T-helper 1 cell (primary cell): ENCODE measurements around the gene LRFN4.
A peak's percentile ranks its signal among the peaks of the same experiment; 100 is the strongest.

Source experiments
- DNase-seq, 5 donors: peaks; one replicate each; pipeline ENCODE4 v3.0.0-alpha.2; 2012 to 2020

LRFN4 gene

DNA sequence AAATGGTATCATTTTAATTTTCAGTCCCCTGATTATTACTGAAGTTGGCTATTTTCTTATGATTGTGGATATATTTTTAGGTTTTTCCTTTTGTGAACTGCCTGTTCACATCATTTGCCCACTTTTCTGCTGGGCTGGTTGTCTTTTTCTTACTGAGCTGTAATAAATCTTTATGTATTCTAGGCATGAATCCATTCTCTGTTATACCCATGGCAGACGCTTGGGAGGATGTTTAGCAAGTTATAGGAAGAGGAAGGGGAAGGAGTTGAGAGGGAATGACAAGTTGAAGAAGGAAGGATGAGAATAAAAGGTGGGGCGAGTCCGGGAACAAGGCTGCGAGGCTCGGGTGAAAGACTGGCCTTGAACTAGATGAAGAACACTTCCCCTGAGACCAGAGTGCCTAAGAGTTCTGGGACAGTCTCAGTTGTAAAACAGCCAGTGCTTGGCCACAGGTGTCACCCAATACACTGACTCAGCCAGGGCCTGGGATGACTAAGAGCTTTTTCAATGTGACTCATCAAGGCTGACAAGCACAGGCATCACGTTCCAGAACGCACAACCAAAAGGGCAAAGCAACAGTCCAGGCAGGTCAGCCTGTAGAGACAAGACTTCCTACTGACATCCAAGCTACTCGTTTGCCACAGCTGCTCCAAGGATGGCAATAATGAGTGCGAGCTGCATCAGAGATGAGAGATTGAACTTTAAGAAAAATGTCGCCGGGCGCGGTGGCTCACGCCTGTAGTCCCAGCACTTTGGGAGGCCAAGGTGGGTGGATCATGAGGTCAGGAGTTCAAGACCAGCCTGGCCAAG, 35.2 kb downstream of the LRFN4 start:
- DNase-seq = peak in 1 of 5 donors; percentile 82

DNA sequence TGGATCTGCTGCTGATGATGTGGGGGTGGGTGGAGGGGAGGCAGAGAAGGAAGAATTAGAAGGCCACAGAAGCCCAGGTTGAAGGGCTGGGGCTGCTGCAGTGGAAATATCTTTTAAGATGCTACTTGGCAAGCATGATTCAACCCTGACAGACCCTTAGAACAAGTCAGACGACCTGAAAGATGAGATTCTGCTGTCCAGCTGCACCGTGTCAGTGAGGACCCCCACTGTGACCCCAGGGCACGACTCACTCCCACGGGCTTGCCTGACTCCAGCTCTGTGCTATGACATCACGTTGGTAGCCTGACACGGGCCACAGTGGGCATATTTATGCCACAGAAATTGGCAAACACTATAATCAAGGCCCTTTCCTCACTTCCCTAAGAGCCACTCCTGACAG, 36.0 kb downstream of the LRFN4 start:
- no peak for DNase-seq

DNA sequence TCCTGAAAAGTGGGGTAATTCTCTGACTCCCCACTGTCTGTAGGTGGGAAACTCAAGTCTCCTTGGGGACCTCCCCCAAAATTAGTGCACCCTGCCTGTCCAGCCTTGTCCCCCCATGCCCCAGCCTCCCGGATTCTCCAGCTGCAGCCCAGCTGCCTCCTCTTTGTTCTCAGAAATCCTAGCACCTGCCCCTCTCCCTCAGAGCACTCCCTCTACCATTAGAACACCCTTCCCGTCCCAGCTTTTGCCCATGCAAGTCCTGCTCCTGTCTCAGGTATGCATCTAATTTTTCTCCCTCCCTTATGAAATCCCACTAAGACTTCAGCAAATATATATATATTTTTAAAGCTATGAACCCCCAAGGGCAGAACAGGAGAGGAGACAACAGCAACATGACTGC, 37.3 kb downstream of the LRFN4 start:
- no peak for DNase-seq

- no peak for DNase-seq
These were observed 45.1 kb downstream of the LRFN4 start for GRCh38 chr11:66901964-66902390.

- no peak for DNase-seq
These were observed 45.8 kb downstream of the LRFN4 start for GRCh38 chr11:66902486-66903177.

DNA sequence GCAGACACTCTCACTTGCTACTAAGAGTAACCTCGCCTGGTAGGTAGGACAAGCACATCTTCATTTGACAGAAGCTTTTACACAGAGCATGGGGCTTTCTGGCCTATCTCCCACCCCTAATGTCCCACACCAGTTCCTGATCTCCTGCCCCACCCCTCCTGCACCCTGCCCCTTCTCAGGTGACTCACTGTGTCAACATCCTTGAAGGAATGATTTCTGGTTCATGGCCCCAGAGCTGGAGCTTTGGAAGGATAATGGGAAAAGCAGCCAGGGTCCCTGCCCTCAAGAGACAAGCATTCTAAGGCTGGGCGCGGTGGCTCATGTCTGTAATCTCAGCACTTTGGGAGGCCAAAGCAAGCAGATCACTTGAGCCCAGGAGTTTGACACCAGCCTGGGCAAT, 47.2 kb downstream of the LRFN4 start:
- DNase-seq = no peak

DNA sequence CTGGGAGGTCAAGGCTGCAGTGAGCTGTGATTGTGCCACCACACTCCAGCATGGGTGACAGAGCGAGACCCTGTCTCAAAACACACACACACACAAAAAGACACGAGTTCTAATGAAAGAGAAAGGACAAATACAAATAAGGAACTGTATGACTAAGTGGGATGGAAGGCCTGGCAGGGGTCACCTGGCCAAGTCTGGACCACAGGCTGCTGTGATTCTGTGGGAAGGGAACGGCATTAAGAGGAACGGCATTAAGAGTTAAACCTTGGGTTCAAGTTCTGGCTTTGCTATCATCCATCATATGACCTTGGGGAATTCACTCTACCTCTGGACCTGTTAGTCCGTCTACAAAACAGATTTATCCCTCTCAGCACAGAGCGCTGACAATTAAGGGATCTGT, 47.7 kb downstream of the LRFN4 start:
- DNase-seq = no peak

DNA sequence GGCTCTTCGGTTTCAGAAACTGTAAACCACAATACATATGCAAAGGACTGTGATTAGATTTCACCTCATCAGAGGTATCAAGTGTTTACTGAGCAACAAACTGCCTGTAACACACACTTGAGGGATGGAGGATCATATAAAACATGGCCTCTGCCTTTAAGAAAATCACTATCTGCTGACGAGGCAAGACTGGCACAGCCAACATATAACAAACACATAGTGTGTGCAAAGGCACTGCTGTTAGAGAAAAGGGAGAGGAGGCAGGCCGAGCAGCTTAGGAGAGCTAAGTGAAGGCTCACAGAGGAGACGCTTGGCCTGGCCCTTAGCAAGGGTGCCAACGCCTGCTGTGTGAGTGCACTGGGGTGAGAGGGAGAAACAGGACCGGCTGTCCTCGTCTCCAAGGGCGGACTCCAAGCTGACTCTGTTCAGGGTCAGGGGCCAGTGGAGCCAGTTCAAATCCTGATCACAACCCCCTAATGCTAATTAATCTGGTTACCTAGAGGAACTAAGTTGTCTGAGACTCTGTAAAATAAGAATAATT, 48.2 kb downstream of the LRFN4 start:
- DNase-seq = no peak

DNA sequence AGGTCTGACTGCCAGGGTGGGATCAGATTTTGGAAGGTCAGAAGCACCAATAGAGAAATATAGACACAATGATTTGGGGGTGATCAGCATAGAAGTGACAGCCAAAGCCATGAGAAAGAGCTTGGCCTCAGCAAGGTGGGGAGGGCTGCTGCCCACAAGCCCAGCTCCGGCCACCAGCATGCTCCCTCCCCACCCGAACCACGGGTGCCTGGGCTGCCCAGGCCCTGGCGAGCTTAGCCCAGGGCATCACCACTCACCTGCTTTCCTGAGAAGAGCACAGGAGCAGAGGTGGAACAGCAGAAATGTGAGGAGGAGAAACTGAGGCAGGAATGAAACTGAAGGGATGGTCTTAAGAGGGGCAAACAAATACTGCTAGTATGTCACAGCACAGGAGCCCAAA, 48.8 kb downstream of the LRFN4 start:
- no peak for DNase-seq

- no peak for DNase-seq
These were observed 49.3 kb downstream of the LRFN4 start for GRCh38 chr11:66906061-66906733.

GRCh38 chr11:66907751-66908630, 51.1 kb downstream of the LRFN4 start:
- no peak for DNase-seq

DNA sequence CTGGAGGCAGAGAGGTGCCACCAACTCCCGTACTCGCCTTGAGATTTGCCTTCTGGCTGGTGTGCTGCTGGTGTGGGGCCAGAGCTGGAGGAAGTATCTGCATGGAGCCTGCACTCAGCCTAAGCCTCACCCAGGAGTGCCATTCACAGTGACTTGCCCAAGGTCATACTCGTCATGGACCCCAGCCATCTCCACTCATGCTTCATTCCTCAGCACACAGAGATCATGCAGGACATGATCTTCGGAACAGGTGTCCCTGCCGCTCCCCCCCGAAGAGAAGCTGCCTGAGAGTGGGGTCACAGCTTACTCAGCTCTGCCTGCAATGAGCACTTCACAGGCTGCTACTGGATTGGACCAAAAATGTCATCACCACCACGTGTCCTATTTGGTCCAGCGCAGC, 52.3 kb downstream of the LRFN4 start:
- no peak for DNase-seq

GRCh38 chr11:66910016-66910415, 53.2 kb downstream of the LRFN4 start:
- DNase-seq = no peak
